ENCODE data around the gene MRI1.

MRI1 gene

GRCh38 chr19:13764821-13765394 lies 586 bp downstream of the MRI1 start:
- TF ChIP-seq CTCF (IDR thresholded peaks at IDR 0.05; ENCODE audit: borderline replicate concordance, control extremely low read depth, extremely low read depth, insufficient read depth, missing control alignments) = no peak
- in situ Hi-C loops (cut with MboI; ENCODE audit: low sequenced_read_pairs, unreplicated experiment) = no loop called here
- DNase-seq (ENCODE audit: low spot score) = peak; percentile 58

GRCh38 chr19:13765395-13766094 lies 1.2 kb downstream of the MRI1 start:
- in situ Hi-C loops (cut with MboI; ENCODE audit: low sequenced_read_pairs, unreplicated experiment) = no loop called here
- no peak for TF ChIP-seq CTCF (IDR thresholded peaks at IDR 0.05; ENCODE audit: borderline replicate concordance, control extremely low read depth, extremely low read depth, insufficient read depth, missing control alignments)
- no peak for DNase-seq (ENCODE audit: low spot score)

GRCh38 chr19:13766095-13766481 lies 1.8 kb downstream of the MRI1 start:
- in situ Hi-C loops (cut with MboI; ENCODE audit: low sequenced_read_pairs, unreplicated experiment) = no loop called here
- no peak for TF ChIP-seq CTCF (IDR thresholded peaks at IDR 0.05; ENCODE audit: borderline replicate concordance, control extremely low read depth, extremely low read depth, insufficient read depth, missing control alignments)
- DNase-seq (ENCODE audit: low spot score) = no peak

- no peak for DNase-seq (ENCODE audit: low spot score)
- TF ChIP-seq CTCF (IDR thresholded peaks at IDR 0.05; ENCODE audit: borderline replicate concordance, control extremely low read depth, extremely low read depth, insufficient read depth, missing control alignments) = no peak
- in situ Hi-C loops (cut with MboI; ENCODE audit: low sequenced_read_pairs, unreplicated experiment) = no loop called here
Measured at GRCh38 chr19:13768510-13768909, 4.2 kb downstream of the MRI1 start.

- no peak for TF ChIP-seq CTCF (IDR thresholded peaks at IDR 0.05; ENCODE audit: borderline replicate concordance, control extremely low read depth, extremely low read depth, insufficient read depth, missing control alignments)
- in situ Hi-C loops (cut with MboI; ENCODE audit: low sequenced_read_pairs, unreplicated experiment) = no loop called here
- no peak for DNase-seq (ENCODE audit: low spot score)
Measured at GRCh38 chr19:13770013-13770635, 5.8 kb downstream of the MRI1 start.

GRCh38 chr19:13774217-13775191 lies 10.2 kb downstream of the MRI1 start, which contains the start of gene C19orf53:
Gene C19orf53, plus strand, starts transcription at chr19:13774456. Its CDS starts 22 bp downstream, at chr19:13774478.
- in situ Hi-C loops (cut with MboI; ENCODE audit: low sequenced_read_pairs, unreplicated experiment) = no loop called here

More at GRCh38 chr19:13774217-13775191, 10.2 kb downstream of the MRI1 start, which contains the start of gene C19orf53:
- no peak for TF ChIP-seq CTCF (IDR thresholded peaks at IDR 0.05; ENCODE audit: borderline replicate concordance, control extremely low read depth, extremely low read depth, insufficient read depth, missing control alignments)
- DNase-seq (ENCODE audit: low spot score) = peak; percentile 95
